ENCODE measurements around the gene COG6.

DNA sequence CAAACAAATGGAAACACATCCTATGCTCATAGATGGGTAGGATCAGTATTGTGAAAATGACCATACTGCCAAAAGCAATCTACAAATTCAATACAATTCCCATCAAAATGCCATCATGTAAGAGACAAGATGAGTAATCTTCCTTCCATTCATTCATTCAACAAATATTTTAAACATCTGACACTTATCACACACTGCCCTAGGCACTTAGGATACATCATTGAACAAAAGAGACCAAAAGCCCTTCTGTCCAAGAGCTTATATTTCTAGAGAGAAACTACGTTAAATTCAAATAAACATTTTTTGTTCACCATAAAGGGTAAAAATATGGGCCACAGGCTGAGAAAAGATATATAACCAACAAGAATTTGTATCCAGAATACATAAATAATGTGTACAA, 32.0 kb upstream of the COG6 start:
- TF ChIP-seq, protein P1, sequence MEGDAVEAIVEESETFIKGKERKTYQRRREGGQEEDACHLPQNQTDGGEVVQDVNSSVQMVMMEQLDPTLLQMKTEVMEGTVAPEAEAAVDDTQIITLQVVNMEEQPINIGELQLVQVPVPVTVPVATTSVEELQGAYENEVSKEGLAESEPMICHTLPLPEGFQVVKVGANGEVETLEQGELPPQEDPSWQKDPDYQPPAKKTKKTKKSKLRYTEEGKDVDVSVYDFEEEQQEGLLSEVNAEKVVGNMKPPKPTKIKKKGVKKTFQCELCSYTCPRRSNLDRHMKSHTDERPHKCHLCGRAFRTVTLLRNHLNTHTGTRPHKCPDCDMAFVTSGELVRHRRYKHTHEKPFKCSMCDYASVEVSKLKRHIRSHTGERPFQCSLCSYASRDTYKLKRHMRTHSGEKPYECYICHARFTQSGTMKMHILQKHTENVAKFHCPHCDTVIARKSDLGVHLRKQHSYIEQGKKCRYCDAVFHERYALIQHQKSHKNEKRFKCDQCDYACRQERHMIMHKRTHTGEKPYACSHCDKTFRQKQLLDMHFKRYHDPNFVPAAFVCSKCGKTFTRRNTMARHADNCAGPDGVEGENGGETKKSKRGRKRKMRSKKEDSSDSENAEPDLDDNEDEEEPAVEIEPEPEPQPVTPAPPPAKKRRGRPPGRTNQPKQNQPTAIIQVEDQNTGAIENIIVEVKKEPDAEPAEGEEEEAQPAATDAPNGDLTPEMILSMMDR (conservative IDR thresholded peaks at IDR 0.05 in 1 of 2, IDR thresholded peaks at IDR 0.05 in 1 of 2; ENCODE audit: extremely low read depth in 1 of 2, insufficient read depth in 1 of 2, low read depth in 1 of 2, low read length in 2 of 2), result no peak
- TF ChIP-seq EZH2 (IDR thresholded peaks at IDR 0.05; ENCODE audit: borderline replicate concordance, low read length), result no peak

Measured in mammary epithelial cell (primary cell).